Fibroblast of pulmonary artery (primary cell): ENCODE measurements around the gene AGPAT4.

Experiments used
- DNase-seq: peaks from one replicate; pipeline ENCODE4 v3.0.0-alpha.2; 2010; ENCODE audit warnings: low read depth
- H3K4me3 ChIP-seq: replicated peaks from 2 replicates; pipeline ENCODE4 v1.5.1; 2011; ENCODE audit warnings: low read depth, mild to moderate bottlenecking, control low read depth, low read length, moderate library complexity
- TF ChIP-seq, protein P1 (sequence below): IDR thresholded peaks from 2 replicates; pipeline ENCODE4 v1.5.1; 2011; ENCODE audit warnings: mild to moderate bottlenecking, control low read depth, low read length, inconsistent platforms; ENCODE audit errors: missing control alignments

Gene AGPAT4

DNA sequence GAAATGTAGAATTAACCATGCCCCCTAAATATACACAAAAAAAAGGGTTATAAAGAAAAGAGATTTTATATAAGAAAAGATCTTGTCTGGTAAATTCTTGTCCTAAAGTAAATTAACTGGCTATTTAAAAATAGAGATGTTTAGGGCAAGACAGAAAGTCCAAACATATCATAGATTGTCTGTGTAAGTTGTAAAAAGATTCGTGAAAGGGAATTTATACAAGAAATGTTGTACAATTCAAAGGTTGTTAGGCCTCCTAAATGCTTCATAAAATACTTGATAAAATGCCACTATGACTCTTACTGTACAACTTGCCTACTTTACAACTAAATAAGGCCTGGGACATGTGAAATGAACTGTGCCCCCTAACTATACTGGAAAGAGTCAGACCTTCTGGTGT is 21.9 kb upstream of the AGPAT4 start:
- DNase-seq = no peak
- H3K4me3 ChIP-seq = no peak overlapping the region
- TF ChIP-seq, protein P1, sequence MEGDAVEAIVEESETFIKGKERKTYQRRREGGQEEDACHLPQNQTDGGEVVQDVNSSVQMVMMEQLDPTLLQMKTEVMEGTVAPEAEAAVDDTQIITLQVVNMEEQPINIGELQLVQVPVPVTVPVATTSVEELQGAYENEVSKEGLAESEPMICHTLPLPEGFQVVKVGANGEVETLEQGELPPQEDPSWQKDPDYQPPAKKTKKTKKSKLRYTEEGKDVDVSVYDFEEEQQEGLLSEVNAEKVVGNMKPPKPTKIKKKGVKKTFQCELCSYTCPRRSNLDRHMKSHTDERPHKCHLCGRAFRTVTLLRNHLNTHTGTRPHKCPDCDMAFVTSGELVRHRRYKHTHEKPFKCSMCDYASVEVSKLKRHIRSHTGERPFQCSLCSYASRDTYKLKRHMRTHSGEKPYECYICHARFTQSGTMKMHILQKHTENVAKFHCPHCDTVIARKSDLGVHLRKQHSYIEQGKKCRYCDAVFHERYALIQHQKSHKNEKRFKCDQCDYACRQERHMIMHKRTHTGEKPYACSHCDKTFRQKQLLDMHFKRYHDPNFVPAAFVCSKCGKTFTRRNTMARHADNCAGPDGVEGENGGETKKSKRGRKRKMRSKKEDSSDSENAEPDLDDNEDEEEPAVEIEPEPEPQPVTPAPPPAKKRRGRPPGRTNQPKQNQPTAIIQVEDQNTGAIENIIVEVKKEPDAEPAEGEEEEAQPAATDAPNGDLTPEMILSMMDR = no peak

DNA sequence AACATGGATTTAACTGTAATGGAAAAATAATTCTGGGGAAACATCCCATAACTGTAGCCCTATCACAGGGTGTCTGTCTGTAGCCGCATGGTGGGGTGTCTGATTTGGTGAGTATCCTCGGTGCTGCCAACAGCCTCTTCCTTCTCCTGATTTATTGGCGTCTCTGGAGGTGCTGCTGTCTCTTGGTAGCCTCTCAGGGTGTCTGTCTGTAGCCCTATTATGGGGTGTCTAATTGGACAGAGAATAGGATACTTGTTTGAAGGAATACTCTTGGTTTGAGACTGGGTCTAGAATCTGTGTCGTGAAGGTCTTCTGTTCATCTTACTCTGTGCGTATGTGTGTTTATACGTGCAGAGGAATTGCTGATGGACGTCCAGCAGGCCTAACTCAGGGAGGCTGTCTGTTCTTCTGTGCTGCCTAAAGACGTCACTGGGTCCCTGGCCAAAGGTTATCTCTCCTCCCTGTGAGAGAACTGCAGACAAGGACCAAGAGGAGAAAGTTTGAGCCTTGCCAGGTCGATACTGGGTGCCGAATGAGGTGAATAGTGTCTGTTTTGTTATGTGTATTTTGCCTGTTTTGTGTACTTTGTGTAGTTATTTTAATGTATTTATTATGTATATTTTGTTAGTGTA is 18.9 kb upstream of the AGPAT4 start:
- no peak for DNase-seq
- H3K4me3 ChIP-seq = no peak overlapping the region
- TF ChIP-seq, protein P1 = no peak

DNA sequence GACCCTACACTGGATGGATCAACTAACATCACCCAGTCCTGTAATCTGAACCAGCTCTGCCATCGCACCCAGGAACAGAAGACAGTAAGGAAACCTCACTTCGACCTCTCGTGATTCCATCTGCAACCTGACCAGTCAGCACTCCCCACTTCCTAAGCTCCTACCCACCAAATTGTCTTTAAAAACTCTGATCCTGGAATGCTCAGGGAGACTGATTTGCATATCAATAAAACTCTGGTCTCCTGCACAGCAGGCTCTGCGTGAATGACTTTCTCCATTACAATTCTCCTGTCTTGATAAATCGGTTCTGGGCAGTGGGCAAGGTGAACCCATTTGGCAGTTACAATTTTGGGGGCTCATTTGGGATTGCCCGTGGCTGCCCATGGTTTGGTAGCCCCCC is 18.3 kb upstream of the AGPAT4 start:
- TF ChIP-seq, protein P1 = no peak
- DNase-seq = no peak
- no peak overlapping the region for H3K4me3 ChIP-seq

DNA sequence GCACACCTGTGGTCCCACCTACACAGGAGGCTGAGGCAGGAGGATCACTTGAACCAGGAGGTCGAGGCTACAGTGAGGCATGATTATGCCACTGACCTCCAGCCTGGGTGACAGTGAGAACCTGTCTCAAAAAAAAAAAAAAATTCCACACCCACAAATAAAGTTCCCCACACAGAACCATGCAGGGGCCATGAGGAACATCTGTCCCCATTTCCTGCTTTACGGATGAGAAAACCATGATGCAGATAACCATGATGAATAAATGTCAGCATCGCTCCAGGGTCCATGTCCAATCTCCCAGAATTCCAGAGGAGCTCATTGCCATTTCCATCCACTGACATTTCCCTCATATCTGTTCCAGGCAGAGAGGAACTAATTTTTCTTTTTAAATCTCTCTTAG is 16.9 kb upstream of the AGPAT4 start:
- TF ChIP-seq, protein P1 = no peak
- no peak for DNase-seq
- H3K4me3 ChIP-seq = no peak overlapping the region

DNA sequence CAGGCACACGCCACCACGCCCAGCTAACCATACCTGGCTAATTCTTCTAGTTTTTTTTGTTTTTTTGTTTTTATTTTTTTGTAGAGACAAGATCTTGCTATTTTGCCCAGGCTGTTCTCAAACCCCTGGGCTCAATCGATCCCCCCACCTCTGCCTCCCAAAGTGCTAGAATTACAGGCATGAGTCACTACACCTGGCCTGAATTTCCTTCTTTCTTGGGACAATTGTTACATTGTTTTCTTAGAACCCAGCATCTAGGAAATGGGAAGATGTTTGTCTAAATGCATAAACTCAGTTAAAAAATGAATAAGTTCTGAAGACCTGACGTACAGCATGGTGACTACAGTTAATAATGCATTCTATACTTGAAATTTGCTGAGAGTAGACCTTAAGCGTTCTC is 10.8 kb upstream of the AGPAT4 start:
- no peak for DNase-seq
- TF ChIP-seq, protein P1 = no peak
- H3K4me3 ChIP-seq = no peak overlapping the region

DNA sequence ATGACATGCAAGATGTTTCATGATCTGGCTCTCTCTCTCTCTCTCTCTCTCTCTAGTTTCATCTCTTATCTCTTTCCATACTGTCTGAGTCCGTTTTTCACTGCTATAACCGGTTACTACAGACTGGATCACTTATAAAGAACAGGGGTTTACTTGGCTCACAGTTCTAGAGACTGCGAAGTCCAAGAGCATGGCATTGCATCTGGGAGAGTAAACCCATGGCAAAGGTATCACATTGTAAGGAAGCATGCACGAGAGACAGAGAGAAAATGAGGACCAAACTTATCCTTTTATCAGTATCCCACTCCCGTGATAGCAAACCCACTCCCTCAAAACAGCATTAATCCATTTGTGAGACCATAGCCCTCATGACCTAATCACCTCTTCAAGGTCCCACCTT is 7.2 kb upstream of the AGPAT4 start:
- no peak for DNase-seq

More for the DNA sequence above, 7.2 kb upstream of the AGPAT4 start:
- H3K4me3 ChIP-seq = no peak overlapping the region
- TF ChIP-seq, protein P1 = no peak
